Neural progenitor cell (in vitro differentiated cells): ENCODE data around the gene WDR81. TPM values are rescaled to one million over a fixed set of nuclear protein-coding genes. Genes with fewer than 3 reads are reported as not detected.

Source experiments
- DNase-seq: peaks from one replicate; pipeline ENCODE4 v3.0.0-alpha.2; 2016; ENCODE audit warnings: low spot score
- H2AFZ ChIP-seq: fragments of 200-600 bp; sonication (generic); replicated peaks from 2 replicates; pipeline ENCODE4 v1.6.1; 2016; ENCODE audit warnings: antibody characterized with exemption
- H3F3A ChIP-seq: fragments of 200-600 bp; sonication (generic); 2 replicates; pipeline ENCODE4 v1.6.1; 2016; ENCODE audit warnings: antibody characterized with exemption, low read depth
- H3K27ac ChIP-seq: fragments of 200-600 bp; sonication (generic); 2 replicates; pipeline ENCODE4 v1.5.1; 2016; ENCODE audit warnings: mild to moderate bottlenecking
- H3K27me3 ChIP-seq: fragments of 200-600 bp; sonication (generic); 2 replicates; pipeline ENCODE4 v1.6.1; 2016; ENCODE audit warnings: mild to moderate bottlenecking, moderate library complexity
- H3K36me3 ChIP-seq: fragments of 200-600 bp; sonication (generic); 2 replicates; pipeline ENCODE4 v1.5.1; 2016
- H3K4me1 ChIP-seq: fragments of 200-600 bp; sonication (generic); 2 replicates; pipeline ENCODE4 v1.6.1; 2016; ENCODE audit warnings: mixed run types
- H3K4me2 ChIP-seq: fragments of 200-600 bp; sonication (generic); 2 replicates; pipeline ENCODE4 v1.6.1; 2016
- H3K4me3 ChIP-seq: fragments of 200-600 bp; sonication (generic); 2 replicates; pipeline ENCODE4 v1.5.1; 2016
- H3K79me2 ChIP-seq: fragments of 200-600 bp; sonication (generic); 2 replicates; pipeline ENCODE4 v1.6.1; 2016; ENCODE audit warnings: low read depth
- H3K9ac ChIP-seq: fragments of 200-600 bp; sonication (generic); 2 replicates; pipeline ENCODE4 v1.6.1; 2016
- H3K9me3 ChIP-seq: fragments of 200-600 bp; sonication (generic); 2 replicates; pipeline ENCODE4 v1.5.1; 2016; ENCODE audit warnings: low read depth
- H4K20me1 ChIP-seq: fragments of 200-600 bp; sonication (generic); 2 replicates; pipeline ENCODE4 v1.6.1; 2016; ENCODE audit warnings: low read depth
- H3K27ac Mint-ChIP-seq: 3 replicates; pipeline ENCODE4 v1.8.0; 2021; ENCODE audit warnings: mixed read lengths
- H3K27me3 Mint-ChIP-seq: 2 replicates; pipeline ENCODE4 v1.8.0; 2022; ENCODE audit warnings: low read depth, mild to moderate bottlenecking, inconsistent platforms, moderate library complexity, mixed read lengths; ENCODE audit not compliant: insufficient read depth
- H3K36me3 Mint-ChIP-seq: 3 replicates; pipeline ENCODE4 v1.8.0; 2021; ENCODE audit warnings: mixed read lengths
- H3K4me1 Mint-ChIP-seq: 3 replicates; pipeline ENCODE4 v1.8.0; 2021; ENCODE audit warnings: mixed read lengths
- H3K4me3 Mint-ChIP-seq: 3 replicates; pipeline ENCODE4 v1.8.0; 2021; ENCODE audit warnings: mild to moderate bottlenecking, moderate library complexity, mixed read lengths
- H3K9me3 Mint-ChIP-seq: 3 replicates; pipeline ENCODE4 v1.8.0; 2020; ENCODE audit warnings: mixed read lengths
- EZH2 ChIP-seq: fragments of 200-600 bp; sonication (generic); IDR thresholded peaks from 2 replicates; pipeline ENCODE4 v1.6.1; 2017; ENCODE audit warnings: antibody characterized with exemption, mild to moderate bottlenecking, moderate library complexity
- EZH2phosphoT487 ChIP-seq: fragments of 200-600 bp; sonication (generic); IDR thresholded peaks from 2 replicates; pipeline ENCODE4 v1.6.1; 2017; ENCODE audit warnings: antibody characterized with exemption
- total RNA-seq: library from RNA; depleted of rRNA; stranded (reverse); fragments of >200 nt; gene quantifications from 2 replicates; pipeline ENCODE4 v1.2.3, GENCODE V29; 2015; ENCODE audit warnings: low replicate concordance
- TF ChIP-seq, protein P1 (sequence below): fragments of 200-600 bp; sonication (generic); IDR thresholded peaks from 2 replicates; pipeline ENCODE4 v1.5.1; 2017; ENCODE audit warnings: antibody characterized with exemption, mild to moderate bottlenecking

The WDR81 gene
- total RNA-seq, 1 donor from 2014 or later = 1.9 TPM

GRCh38 chr17:1733759-1734158 is 9.3 kb downstream of the WDR81 start:
- H4K20me1 ChIP-seq = no peaks in the 10 kb centered on the region
- Mint-ChIP-seq H3K4me3 (no peak overlapping the region), H3K27ac (no peak overlapping the region), H3K27me3 (no peaks in the 10 kb centered on the region), H3K4me1 (peaks cover 16% of the 10 kb centered on the region), H3K36me3 (peaks cover 3% of the 10 kb centered on the region), H3K9me3 (no peaks in the 10 kb centered on the region)
- no peak overlapping the region for H3K4me3 ChIP-seq
- no peak overlapping the region for H2AFZ ChIP-seq
- no peak overlapping the region for H3K9ac ChIP-seq
- H3K79me2 ChIP-seq = no peaks in the 10 kb centered on the region
- H3K36me3 ChIP-seq = no peaks in the 10 kb centered on the region
- H3K4me2 ChIP-seq = no peak overlapping the region
- H3K27me3 ChIP-seq = no peaks in the 10 kb centered on the region
- no peak for DNase-seq
- H3K4me1 ChIP-seq = no peaks in the 10 kb centered on the region
- TF ChIP-seq, protein P1, sequence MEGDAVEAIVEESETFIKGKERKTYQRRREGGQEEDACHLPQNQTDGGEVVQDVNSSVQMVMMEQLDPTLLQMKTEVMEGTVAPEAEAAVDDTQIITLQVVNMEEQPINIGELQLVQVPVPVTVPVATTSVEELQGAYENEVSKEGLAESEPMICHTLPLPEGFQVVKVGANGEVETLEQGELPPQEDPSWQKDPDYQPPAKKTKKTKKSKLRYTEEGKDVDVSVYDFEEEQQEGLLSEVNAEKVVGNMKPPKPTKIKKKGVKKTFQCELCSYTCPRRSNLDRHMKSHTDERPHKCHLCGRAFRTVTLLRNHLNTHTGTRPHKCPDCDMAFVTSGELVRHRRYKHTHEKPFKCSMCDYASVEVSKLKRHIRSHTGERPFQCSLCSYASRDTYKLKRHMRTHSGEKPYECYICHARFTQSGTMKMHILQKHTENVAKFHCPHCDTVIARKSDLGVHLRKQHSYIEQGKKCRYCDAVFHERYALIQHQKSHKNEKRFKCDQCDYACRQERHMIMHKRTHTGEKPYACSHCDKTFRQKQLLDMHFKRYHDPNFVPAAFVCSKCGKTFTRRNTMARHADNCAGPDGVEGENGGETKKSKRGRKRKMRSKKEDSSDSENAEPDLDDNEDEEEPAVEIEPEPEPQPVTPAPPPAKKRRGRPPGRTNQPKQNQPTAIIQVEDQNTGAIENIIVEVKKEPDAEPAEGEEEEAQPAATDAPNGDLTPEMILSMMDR = no peak
- TF ChIP-seq EZH2 (no peak), EZH2phosphoT487 (no peak)
- no peaks in the 10 kb centered on the region for H3F3A ChIP-seq
- no peaks in the 10 kb centered on the region for H3K9me3 ChIP-seq
- no peak overlapping the region for H3K27ac ChIP-seq

DNA sequence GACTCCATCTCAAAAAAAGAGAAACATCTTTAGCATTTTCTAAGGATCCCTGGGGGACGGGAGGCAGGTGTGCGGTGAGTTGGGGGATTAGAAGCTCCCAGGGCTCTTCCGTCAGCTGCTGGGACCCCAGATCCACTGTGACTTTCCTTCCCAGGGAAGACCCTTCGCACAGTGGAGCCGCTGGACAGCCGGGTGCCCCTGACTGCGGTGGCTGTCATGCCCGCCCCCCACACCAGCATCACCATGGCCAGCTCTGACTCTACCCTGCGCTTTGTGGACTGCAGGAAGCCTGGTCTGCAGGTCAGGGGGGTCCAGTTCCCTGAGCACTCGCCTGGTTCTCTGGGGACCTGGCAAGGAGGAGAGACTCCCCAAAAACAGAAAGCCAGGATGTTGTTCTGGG is 10.9 kb downstream of the WDR81 start:
- no peaks in the 10 kb centered on the region for H3K36me3 ChIP-seq

DNA sequence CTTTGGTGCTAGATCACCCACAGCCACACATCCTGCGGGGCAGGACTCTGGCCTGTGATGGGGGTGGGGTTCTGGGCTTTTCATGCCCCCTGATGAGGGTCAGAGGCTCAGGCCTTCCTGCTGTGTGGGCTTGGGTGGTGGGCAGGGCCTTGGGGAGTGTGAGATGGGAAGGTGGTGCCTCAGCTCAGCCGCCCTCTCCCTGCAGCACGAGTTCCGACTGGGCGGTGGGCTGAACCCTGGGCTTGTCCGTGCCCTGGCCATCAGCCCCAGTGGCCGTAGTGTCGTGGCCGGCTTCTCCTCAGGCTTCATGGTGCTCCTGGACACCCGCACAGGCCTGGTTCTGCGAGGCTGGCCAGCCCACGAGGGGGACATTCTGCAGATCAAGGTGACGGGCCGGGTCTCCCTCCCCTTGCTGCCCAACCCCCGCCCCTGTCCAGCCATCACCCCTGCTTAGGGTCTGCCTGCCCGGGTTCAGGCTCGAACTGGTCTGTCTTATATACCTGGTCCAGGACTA is 11.4 kb downstream of the WDR81 start:
- Histone ChIP-seq H3K9me3 (no peaks in the 10 kb centered on the region), H4K20me1 (no peaks in the 10 kb centered on the region), H2AFZ (no peak overlapping the region), H3K27me3 (no peaks in the 10 kb centered on the region), H3K9ac (no peak overlapping the region), H3K27ac (no peak overlapping the region), H3K36me3 (no peaks in the 10 kb centered on the region), H3K4me3 (no peak overlapping the region), H3K4me2 (no peak overlapping the region), H3K79me2 (no peaks in the 10 kb centered on the region), H3F3A (no peaks in the 10 kb centered on the region), H3K4me1 (no peaks in the 10 kb centered on the region)
- H3K4me3 Mint-ChIP-seq = no peak overlapping the region
- no peaks in the 10 kb centered on the region for H3K9me3 Mint-ChIP-seq
- TF ChIP-seq, protein P1 = no peak
- TF ChIP-seq EZH2phosphoT487 = no peak
- no peak for TF ChIP-seq EZH2
- peaks cover 3% of the 10 kb centered on the region for H3K36me3 Mint-ChIP-seq
- H3K27me3 Mint-ChIP-seq = no peaks in the 10 kb centered on the region
- H3K27ac Mint-ChIP-seq = no peak overlapping the region
- DNase-seq = no peak
- H3K4me1 Mint-ChIP-seq = peaks cover 10% of the 10 kb centered on the region

More for the DNA sequence above, 10.9 kb downstream of the WDR81 start:
- H3K27ac Mint-ChIP-seq = no peak overlapping the region
- Histone ChIP-seq H4K20me1 (no peaks in the 10 kb centered on the region), H2AFZ (no peak overlapping the region), H3K27ac (no peak overlapping the region), H3K79me2 (no peaks in the 10 kb centered on the region), H3F3A (no peaks in the 10 kb centered on the region), H3K27me3 (no peaks in the 10 kb centered on the region), H3K9ac (no peak overlapping the region), H3K9me3 (no peaks in the 10 kb centered on the region), H3K4me2 (no peak overlapping the region), H3K4me3 (no peak overlapping the region), H3K4me1 (no peaks in the 10 kb centered on the region)
- no peak for TF ChIP-seq EZH2phosphoT487
- H3K9me3 Mint-ChIP-seq = no peaks in the 10 kb centered on the region
- H3K36me3 Mint-ChIP-seq = peaks cover 3% of the 10 kb centered on the region
- H3K4me3 Mint-ChIP-seq = no peak overlapping the region
- H3K4me1 Mint-ChIP-seq = peaks cover 10% of the 10 kb centered on the region
- no peak for DNase-seq
- no peaks in the 10 kb centered on the region for H3K27me3 Mint-ChIP-seq

DNA sequence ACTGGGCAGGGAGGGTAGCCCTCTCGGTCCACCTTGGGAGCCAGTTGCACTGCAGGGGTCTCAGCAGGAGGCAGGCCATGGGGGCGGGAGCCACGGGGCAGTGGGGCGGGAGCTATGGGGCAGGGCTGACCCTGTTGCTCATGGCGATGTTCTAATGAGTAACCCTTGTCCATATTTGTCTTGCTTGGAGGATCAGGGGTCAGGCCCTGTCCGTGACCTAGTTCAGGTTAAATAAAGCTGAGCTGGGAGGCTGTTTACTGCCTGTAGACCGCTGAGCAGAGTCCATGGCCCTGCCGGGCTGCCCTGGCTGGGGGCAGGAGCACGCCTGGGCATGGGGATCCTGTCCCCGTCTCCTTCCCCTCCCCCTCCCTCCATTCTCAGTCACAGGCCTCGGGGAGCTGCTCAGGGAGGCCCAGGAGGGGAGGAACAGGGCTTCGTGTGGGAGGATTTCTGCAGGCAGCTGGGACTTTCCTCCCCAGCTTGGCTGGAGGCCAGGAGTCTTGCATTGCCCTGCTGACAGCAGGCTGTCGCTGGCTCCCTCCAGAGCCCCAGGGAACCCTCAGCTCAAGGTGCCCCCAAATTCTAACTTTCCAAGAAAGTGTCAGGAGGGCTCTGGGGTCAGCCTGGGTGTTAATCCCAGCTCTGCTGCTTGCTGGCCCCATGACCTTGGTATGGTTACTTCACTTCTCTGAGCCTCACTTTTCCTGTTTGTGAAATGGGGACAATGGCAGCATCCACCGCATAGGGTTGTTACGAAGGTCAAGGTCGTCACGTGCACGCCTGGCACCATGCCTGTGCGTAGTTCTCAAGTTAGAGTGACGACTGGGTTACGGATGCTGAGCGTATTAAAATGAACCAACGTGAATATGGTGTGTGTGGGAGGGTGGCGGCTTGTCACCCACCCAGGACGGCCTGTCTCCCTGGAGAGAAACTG is 12.1 kb downstream of the WDR81 start:
- H3K4me2 ChIP-seq = no peak overlapping the region
- no peak overlapping the region for H3K4me3 ChIP-seq
- H3K27me3 ChIP-seq = no peaks in the 10 kb centered on the region
- Mint-ChIP-seq H3K9me3 (no peaks in the 10 kb centered on the region), H3K4me3 (peak overlapping the region; percentile 30), H3K4me1 (peaks cover 10% of the 10 kb centered on the region), H3K27me3 (no peaks in the 10 kb centered on the region), H3K27ac (peak overlapping the region; percentile 92), H3K36me3 (peaks cover 3% of the 10 kb centered on the region)
- no peaks in the 10 kb centered on the region for H4K20me1 ChIP-seq
- no peak overlapping the region for H3K27ac ChIP-seq
- no peaks in the 10 kb centered on the region for H3K79me2 ChIP-seq
- H3K4me1 ChIP-seq = no peaks in the 10 kb centered on the region
- no peak overlapping the region for H3K9ac ChIP-seq
- no peak for TF ChIP-seq EZH2
- TF ChIP-seq, protein P1 = no peak
- TF ChIP-seq EZH2phosphoT487 = no peak
- no peaks in the 10 kb centered on the region for H3K9me3 ChIP-seq
- no peak for DNase-seq
- no peak overlapping the region for H2AFZ ChIP-seq
- H3K36me3 ChIP-seq = no peaks in the 10 kb centered on the region
- H3F3A ChIP-seq = no peaks in the 10 kb centered on the region
